ENCODE data around the gene TRMT112. TPM values are rescaled to one million over a fixed set of nuclear protein-coding genes. Genes with fewer than 3 reads are reported as not detected.

TRMT112 gene
- total RNA-seq, 2 experiments from 2014 or later = 205 to 322 TPM

- Histone ChIP-seq H3K79me2 (ENCODE audit: insufficient read depth, low read depth, low read length) (no peaks in the 10 kb centered on the region), H3K27ac (ENCODE audit: low read depth, low read length, poor library complexity, severe bottlenecking) (no peak overlapping the region), H3K4me3 (ENCODE audit: low read depth, low read length, poor library complexity, severe bottlenecking) (no peak overlapping the region), H4K20me1 (ENCODE audit: insufficient read depth, low read length) (no peaks in the 10 kb centered on the region), H3K4me1 (ENCODE audit: insufficient read depth, low read length, poor library complexity, severe bottlenecking) (peaks cover 9% of the 10 kb centered on the region), H3K36me3 (ENCODE audit: insufficient read depth, low read length) (no peaks in the 10 kb centered on the region), H3K9me2 (ENCODE audit: insufficient read depth, low read length) (no peaks in the 10 kb centered on the region), H2AFZ (ENCODE audit: low read length) (no peak overlapping the region), H3K9me3 (ENCODE audit: low read length) (no peaks in the 10 kb centered on the region), H3K4me2 (ENCODE audit: low read length) (no peak overlapping the region)
- TF ChIP-seq CTCF (conservative IDR thresholded peaks at IDR 0.05; ENCODE audit: low read length) (no peak), EZH2phosphoT487 (IDR thresholded peaks at IDR 0.05; ENCODE audit: borderline replicate concordance, low read depth, low read length) (no peak)
- BruUV-seq (replicated peaks) = no TSS peak
- intact Hi-C loops (cut with micrococcal nuclease; ENCODE audit: unreplicated experiment) = no loop called here
- no peak for DNase-seq (ENCODE audit: low spot score)
- POLR2A ChIA-PET = no interaction called here
- CTCF ChIA-PET (ENCODE audit: unreplicated experiment) = no interaction called here
Measured at GRCh38 chr11:64296830-64297698, 20.3 kb downstream of the TRMT112 start.

GRCh38 chr11:64296236-64296635 is 21.1 kb downstream of the TRMT112 start:
- no peaks in the 10 kb centered on the region for H3K9me3 ChIP-seq (ENCODE audit: low read length)
- H3K9me2 ChIP-seq (ENCODE audit: insufficient read depth, low read length) = no peaks in the 10 kb centered on the region
- POLR2A ChIA-PET = no interaction called here
- TF ChIP-seq CTCF (conservative IDR thresholded peaks at IDR 0.05; ENCODE audit: low read length) = no peak
- no peak for TF ChIP-seq EZH2phosphoT487 (IDR thresholded peaks at IDR 0.05; ENCODE audit: borderline replicate concordance, low read depth, low read length)
- no peak overlapping the region for H2AFZ ChIP-seq (ENCODE audit: low read length)
- no peaks in the 10 kb centered on the region for H4K20me1 ChIP-seq (ENCODE audit: insufficient read depth, low read length)
- H3K27ac ChIP-seq (ENCODE audit: low read depth, low read length, poor library complexity, severe bottlenecking) = no peak overlapping the region
- no peak for DNase-seq (ENCODE audit: low spot score)
- intact Hi-C loops (cut with micrococcal nuclease; ENCODE audit: unreplicated experiment) = no loop called here
- H3K4me2 ChIP-seq (ENCODE audit: low read length) = no peak overlapping the region
- no TSS peak for BruUV-seq (replicated peaks)
- CTCF ChIA-PET (ENCODE audit: unreplicated experiment) = no interaction called here
- H3K4me3 ChIP-seq (ENCODE audit: low read depth, low read length, poor library complexity, severe bottlenecking) = no peak overlapping the region
- H3K36me3 ChIP-seq (ENCODE audit: insufficient read depth, low read length) = no peaks in the 10 kb centered on the region
- peaks cover 9% of the 10 kb centered on the region for H3K4me1 ChIP-seq (ENCODE audit: insufficient read depth, low read length, poor library complexity, severe bottlenecking)
- no peaks in the 10 kb centered on the region for H3K79me2 ChIP-seq (ENCODE audit: insufficient read depth, low read depth, low read length)

GRCh38 chr11:64295760-64296159 is 21.6 kb downstream of the TRMT112 start:
- POLR2A ChIA-PET = no interaction called here

More at GRCh38 chr11:64295760-64296159, 21.6 kb downstream of the TRMT112 start:
- no TSS peak for BruUV-seq (replicated peaks)
- peaks cover 7% of the 10 kb centered on the region for H3K4me1 ChIP-seq (ENCODE audit: insufficient read depth, low read length, poor library complexity, severe bottlenecking)
- H2AFZ ChIP-seq (ENCODE audit: low read length) = no peak overlapping the region
- H3K9me2 ChIP-seq (ENCODE audit: insufficient read depth, low read length) = no peaks in the 10 kb centered on the region
- H3K9me3 ChIP-seq (ENCODE audit: low read length) = no peaks in the 10 kb centered on the region
- TF ChIP-seq CTCF (conservative IDR thresholded peaks at IDR 0.05; ENCODE audit: low read length) = no peak
- no peak for TF ChIP-seq EZH2phosphoT487 (IDR thresholded peaks at IDR 0.05; ENCODE audit: borderline replicate concordance, low read depth, low read length)
- H3K27ac ChIP-seq (ENCODE audit: low read depth, low read length, poor library complexity, severe bottlenecking) = no peak overlapping the region
- H3K36me3 ChIP-seq (ENCODE audit: insufficient read depth, low read length) = no peaks in the 10 kb centered on the region
- H3K4me3 ChIP-seq (ENCODE audit: low read depth, low read length, poor library complexity, severe bottlenecking) = no peak overlapping the region
- CTCF ChIA-PET (ENCODE audit: unreplicated experiment) = no interaction called here
- H4K20me1 ChIP-seq (ENCODE audit: insufficient read depth, low read length) = no peaks in the 10 kb centered on the region
- H3K79me2 ChIP-seq (ENCODE audit: insufficient read depth, low read depth, low read length) = no peaks in the 10 kb centered on the region
- intact Hi-C loops (cut with micrococcal nuclease; ENCODE audit: unreplicated experiment) = no loop called here
- DNase-seq (ENCODE audit: low spot score) = no peak
- no peak overlapping the region for H3K4me2 ChIP-seq (ENCODE audit: low read length)

Measured in OCI-LY7 (cell line).